Stimulated activated CD4-positive, alpha-beta T cell treated with anti-CD3 and anti-CD28 coated beads, Interleukin-1b, Interleukin-23, amount 100 ng/mL, for 1 hour (primary cell): ENCODE results near the gene PFN4.

Experiments
- DNase-seq, 2 donors: peaks; one replicate each; pipeline ENCODE4 v3.0.0-alpha.2; 2020; ENCODE audit warnings: low read depth in 2 of 2

Gene PFN4

GRCh38 chr2:24077879-24078278 is 45.3 kb downstream of the PFN4 start:
- DNase-seq: no peak

DNA sequence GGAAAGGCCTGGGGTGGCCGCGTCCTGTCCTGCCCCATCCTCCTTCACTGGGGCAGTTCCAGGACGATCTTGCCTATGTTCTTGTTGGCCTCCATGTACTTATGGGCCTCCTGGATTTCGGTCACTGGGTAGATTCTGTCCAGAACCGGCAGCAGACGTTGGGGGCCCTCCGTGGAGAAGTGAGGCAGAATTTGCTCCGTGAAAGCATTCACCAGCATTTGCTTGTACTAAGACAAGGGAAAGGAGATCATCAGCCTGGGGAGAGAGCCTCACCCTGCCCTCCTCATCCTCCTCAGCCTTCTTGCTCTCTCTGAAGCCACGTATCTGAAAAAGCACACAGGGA is 45.6 kb downstream of the PFN4 start:
- DNase-seq: no peak

GRCh38 chr2:24076849-24077534 is 46.1 kb downstream of the PFN4 start:
- DNase-seq: no peak

DNA sequence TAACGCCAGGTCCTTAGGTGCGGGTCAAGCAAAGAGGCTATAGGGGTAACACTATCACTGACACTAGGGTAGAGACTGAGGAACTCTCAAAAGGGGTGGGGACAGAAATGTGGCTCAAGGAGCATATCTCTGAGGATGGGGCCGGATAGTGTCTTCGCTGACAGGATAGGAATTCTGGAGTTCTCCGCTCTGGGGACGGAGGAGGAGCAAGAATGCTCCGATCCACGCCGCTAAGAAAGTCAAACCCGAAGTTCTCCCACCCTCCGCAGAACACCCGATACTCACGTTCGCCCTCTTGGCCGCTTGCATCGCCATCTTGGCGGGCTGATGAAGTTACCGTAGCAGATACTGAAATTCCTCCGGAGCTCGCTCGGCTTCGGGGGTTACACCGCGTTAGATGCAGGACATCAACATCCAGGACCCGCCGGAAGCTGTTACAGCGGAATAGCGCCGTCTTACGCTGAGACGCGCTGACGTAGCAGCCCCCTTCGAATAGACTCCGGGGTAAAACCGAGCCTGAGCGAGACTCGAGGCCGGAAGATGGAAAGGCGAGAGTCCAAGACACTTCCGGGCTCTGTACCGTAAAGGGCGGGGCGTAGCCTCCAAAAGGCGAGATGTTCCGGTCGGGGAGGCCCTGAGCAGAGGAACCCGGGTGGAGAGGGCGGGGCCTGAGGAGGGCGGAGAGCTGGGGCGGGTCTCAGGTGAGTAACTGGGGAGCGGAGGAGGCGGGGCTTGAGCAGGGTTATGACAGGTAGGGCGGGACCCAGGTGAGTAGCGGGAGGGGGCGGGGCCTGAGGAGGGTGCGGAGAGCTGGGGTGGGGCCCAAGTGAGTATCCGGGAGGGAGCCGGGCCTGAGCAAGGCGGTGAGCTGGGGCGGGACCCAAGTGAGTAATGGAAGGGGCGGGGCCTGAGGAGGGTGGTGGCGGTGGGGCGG is 47.0 kb downstream of the PFN4 start, which contains the start of gene SF3B6:
Gene SF3B6, minus strand, starts transcription at position 412 of the 934 bp plus-strand sequence. Its CDS starts 97 bp downstream, at position 315.
- peak; percentile 99 for DNase-seq

- no peak for DNase-seq
Observed at GRCh38 chr2:24075259-24075658, 47.9 kb downstream of the PFN4 start.

DNA sequence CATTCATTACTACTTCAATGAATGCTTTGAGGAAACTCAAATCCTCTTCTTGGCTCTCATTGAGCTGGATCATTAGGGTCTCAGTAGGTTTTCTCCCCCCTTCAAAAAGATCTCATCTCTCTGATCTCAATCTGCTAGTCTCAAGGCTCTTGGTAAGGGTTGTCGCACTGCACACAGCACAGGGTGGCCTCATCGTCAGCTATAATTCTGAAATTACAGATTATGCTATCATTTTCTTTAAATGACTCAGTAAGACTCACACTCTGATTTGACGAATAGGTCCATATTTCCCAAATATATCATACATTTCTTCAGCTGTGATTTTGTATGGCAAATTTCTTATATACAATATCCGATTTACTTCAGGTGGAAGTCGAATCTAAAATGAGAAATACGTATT is 49.3 kb downstream of the PFN4 start:
- no peak for DNase-seq

DNA sequence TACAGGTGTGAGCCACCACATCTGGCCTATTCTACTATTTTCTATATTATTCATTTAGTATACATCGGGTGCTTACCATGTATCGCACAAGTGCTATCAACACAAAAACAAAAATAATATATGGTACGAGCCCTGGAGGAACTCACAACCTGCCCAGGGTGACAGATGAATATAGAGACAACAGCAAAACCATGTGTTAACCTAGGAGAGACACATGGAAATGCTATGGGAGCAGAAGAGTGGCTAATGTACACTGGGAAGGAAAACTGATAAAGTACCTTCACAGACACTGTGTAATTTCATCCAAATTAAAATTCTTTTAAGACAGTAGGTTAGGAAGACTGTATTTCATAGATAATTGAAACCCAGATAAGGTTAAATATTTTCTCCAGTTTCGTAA is 50.9 kb downstream of the PFN4 start:
- DNase-seq: no peak

- no peak for DNase-seq
Observed at GRCh38 chr2:24065341-24065740, 57.8 kb downstream of the PFN4 start.
